Type B pancreatic cell (in vitro differentiated cells): ENCODE measurements around the gene CES4A. TPM values are rescaled to one million over a fixed set of nuclear protein-coding genes. Genes with fewer than 3 reads are reported as not detected.
"Not testable (repeated sequence)": the region's sequence is repeated elsewhere in the genome, so short reads cannot be mapped to it uniquely, and the experiment has no call there.

Source experiments
- DNase-seq: peaks from one replicate; pipeline ENCODE4 v3.0.0; 2021; ENCODE audit warnings: mixed read lengths; ENCODE audit not compliant: unreplicated experiment; ENCODE audit errors: extremely low spot score
- H3K27ac Mint-ChIP-seq: 2 replicates; pipeline ENCODE4 v1.8.0; 2021; ENCODE audit warnings: mild to moderate bottlenecking, mixed read lengths
- H3K27me3 Mint-ChIP-seq: 2 replicates; pipeline ENCODE4 v1.8.0; 2021; ENCODE audit warnings: mixed read lengths
- H3K36me3 Mint-ChIP-seq: 2 replicates; pipeline ENCODE4 v1.8.0; 2021; ENCODE audit warnings: mixed read lengths
- H3K4me1 Mint-ChIP-seq: one replicate; pipeline ENCODE4 v1.8.0; 2021; ENCODE audit warnings: mixed read lengths; ENCODE audit not compliant: unreplicated experiment
- H3K4me3 Mint-ChIP-seq: 2 replicates; pipeline ENCODE4 v1.8.0; 2021; ENCODE audit warnings: mild to moderate bottlenecking, mixed read lengths
- H3K9me3 Mint-ChIP-seq: 2 replicates; pipeline ENCODE4 v1.8.0; 2021; ENCODE audit warnings: mixed read lengths
- CTCF ChIP-seq: fragments of 200-600 bp; sonication (generic); conservative IDR thresholded peaks from 2 replicates; pipeline ENCODE4 v1.5.0; 2021; ENCODE audit warnings: antibody characterized with exemption, mild to moderate bottlenecking
- total RNA-seq: library from RNA; stranded (reverse); gene quantifications from 2 replicates; pipeline ENCODE4 v1.2.1, GENCODE V29; 2021; ENCODE audit warnings: low replicate concordance

CES4A gene
- total RNA-seq, 1 donor from 2014 or later = 13.9 TPM

GRCh38 chr16:66968847-66969246 is 19.5 kb upstream of the CES4A start:
- no peaks in the 10 kb centered on the region for H3K4me1 Mint-ChIP-seq
- no peak overlapping the region for H3K4me3 Mint-ChIP-seq
- no peak for TF ChIP-seq CTCF
- no peak for DNase-seq
- H3K36me3 Mint-ChIP-seq = no peaks in the 10 kb centered on the region
- H3K9me3 Mint-ChIP-seq = no peaks in the 10 kb centered on the region
- H3K27ac Mint-ChIP-seq = no peak overlapping the region
- H3K27me3 Mint-ChIP-seq = peaks cover 19% of the 10 kb centered on the region

GRCh38 chr16:66970775-66971720 is 17.3 kb upstream of the CES4A start:
- no peak for DNase-seq
- H3K4me1 Mint-ChIP-seq = peaks cover 5% of the 10 kb centered on the region

GRCh38 chr16:66972983-66973382 is 15.4 kb upstream of the CES4A start:
- Mint-ChIP-seq H3K4me3 (no peak overlapping the region), H3K27me3 (peaks cover 8% of the 10 kb centered on the region), H3K4me1 (peaks cover 5% of the 10 kb centered on the region), H3K36me3 (no peaks in the 10 kb centered on the region), H3K9me3 (no peaks in the 10 kb centered on the region), H3K27ac (no peak overlapping the region)
- no peak for TF ChIP-seq CTCF
- no peak for DNase-seq

More at GRCh38 chr16:66970775-66971720, 17.3 kb upstream of the CES4A start:
- no peak overlapping the region for H3K4me3 Mint-ChIP-seq
- H3K27ac Mint-ChIP-seq = no peak overlapping the region
- peaks cover 9% of the 10 kb centered on the region for H3K27me3 Mint-ChIP-seq
- no peak for TF ChIP-seq CTCF
- H3K9me3 Mint-ChIP-seq = no peaks in the 10 kb centered on the region
- no peaks in the 10 kb centered on the region for H3K36me3 Mint-ChIP-seq

GRCh38 chr16:66973716-66974115 is 14.7 kb upstream of the CES4A start:
- Mint-ChIP-seq H3K9me3 (no peaks in the 10 kb centered on the region), H3K27me3 (peaks cover 8% of the 10 kb centered on the region), H3K36me3 (no peaks in the 10 kb centered on the region), H3K4me3 (no peak overlapping the region), H3K4me1 (peaks cover 5% of the 10 kb centered on the region), H3K27ac (no peak overlapping the region)
- no peak for DNase-seq
- TF ChIP-seq CTCF = no peak

GRCh38 chr16:66974156-66974931 is 14.0 kb upstream of the CES4A start:
- H3K27me3 Mint-ChIP-seq, H3K36me3 Mint-ChIP-seq, H3K4me1 Mint-ChIP-seq, H3K27ac Mint-ChIP-seq, H3K4me3 Mint-ChIP-seq, H3K9me3 Mint-ChIP-seq, DNase-seq: not testable (repeated sequence)

GRCh38 chr16:66974932-66975246 is 13.5 kb upstream of the CES4A start:
- H3K4me1 Mint-ChIP-seq, DNase-seq, H3K36me3 Mint-ChIP-seq, H3K27me3 Mint-ChIP-seq, H3K27ac Mint-ChIP-seq, H3K4me3 Mint-ChIP-seq, H3K9me3 Mint-ChIP-seq: not testable (repeated sequence)
